Colonic mucosa (tissue), 4 donors: ENCODE data around the gene DGLUCY. TPM values are rescaled to one million over a fixed set of nuclear protein-coding genes. Genes with fewer than 3 reads are reported as not detected.

Experiments used
- DNase-seq: peaks from one replicate; pipeline ENCODE4 v3.0.0-alpha.2; 2020
- H3K27ac ChIP-seq: fragments of 200-600 bp; one replicate; pipeline ENCODE4 v1.8.0; 2021
- H3K27me3 ChIP-seq: fragments of 200-600 bp; one replicate; pipeline ENCODE4 v1.8.0; 2021
- H3K36me3 ChIP-seq: fragments of 200-600 bp; one replicate; pipeline ENCODE4 v1.8.0; 2021
- H3K4me1 ChIP-seq: fragments of 200-600 bp; one replicate; pipeline ENCODE4 v1.8.0; 2021; ENCODE audit warnings: mild to moderate bottlenecking
- H3K4me3 ChIP-seq: fragments of 200-600 bp; one replicate; pipeline ENCODE4 v1.8.0; 2021
- H3K9ac ChIP-seq, 2 donors: one replicate each; pipeline ENCODE4 v1.7.0; 2013; ENCODE audit warnings: control low read depth in 2 of 2, low read depth in 2 of 2, low read length in 2 of 2
- H3K9me3 ChIP-seq: fragments of 200-600 bp; one replicate; pipeline ENCODE4 v1.8.0; 2021
- intact Hi-C: fragments of 100-400 bp; cut with DNase I; formaldehyde crosslinking; loops from one replicate; pipeline ENCODE4 v1.14.1; 2022
- total RNA-seq, 2 donors: library from RNA; stranded (reverse); fragmentation: NEBNext Ultra II Directional in 1 of 2; extraction: Animal tissue kit (Norgen Biotek cat#: 25700) in 1 of 2; gene quantifications; one replicate each; pipeline ENCODE4 v1.2.1, GENCODE V29; 2021
- TF ChIP-seq, protein P1 (sequence below): fragments of 200-600 bp; IDR thresholded peaks from one replicate; pipeline ENCODE4 v1.8.0; 2022; ENCODE audit warnings: antibody characterized with exemption, mild to moderate bottlenecking
- donor health status: healthy.
- donor health status: DM: no; HTN: no; CAD: no.
- donor health status: DM: no; HTN: no; CAD: no.

Gene DGLUCY
- total RNA-seq, 2 donors from 2014 or later = 67.3 to 105 TPM

GRCh38 chr14:91125801-91126200, 11.9 kb downstream of the DGLUCY start:
- Histone ChIP-seq H3K36me3 (no peaks in the 10 kb centered on the region), H3K9me3 (no peaks in the 10 kb centered on the region), H3K27ac (peak overlapping the region; percentile 64), H3K4me1 (no peaks in the 10 kb centered on the region), H3K27me3 (no peaks in the 10 kb centered on the region), H3K9ac (no peak overlapping the region), H3K4me3 (no peak overlapping the region)
- DNase-seq = no peak
- TF ChIP-seq, protein P1, sequence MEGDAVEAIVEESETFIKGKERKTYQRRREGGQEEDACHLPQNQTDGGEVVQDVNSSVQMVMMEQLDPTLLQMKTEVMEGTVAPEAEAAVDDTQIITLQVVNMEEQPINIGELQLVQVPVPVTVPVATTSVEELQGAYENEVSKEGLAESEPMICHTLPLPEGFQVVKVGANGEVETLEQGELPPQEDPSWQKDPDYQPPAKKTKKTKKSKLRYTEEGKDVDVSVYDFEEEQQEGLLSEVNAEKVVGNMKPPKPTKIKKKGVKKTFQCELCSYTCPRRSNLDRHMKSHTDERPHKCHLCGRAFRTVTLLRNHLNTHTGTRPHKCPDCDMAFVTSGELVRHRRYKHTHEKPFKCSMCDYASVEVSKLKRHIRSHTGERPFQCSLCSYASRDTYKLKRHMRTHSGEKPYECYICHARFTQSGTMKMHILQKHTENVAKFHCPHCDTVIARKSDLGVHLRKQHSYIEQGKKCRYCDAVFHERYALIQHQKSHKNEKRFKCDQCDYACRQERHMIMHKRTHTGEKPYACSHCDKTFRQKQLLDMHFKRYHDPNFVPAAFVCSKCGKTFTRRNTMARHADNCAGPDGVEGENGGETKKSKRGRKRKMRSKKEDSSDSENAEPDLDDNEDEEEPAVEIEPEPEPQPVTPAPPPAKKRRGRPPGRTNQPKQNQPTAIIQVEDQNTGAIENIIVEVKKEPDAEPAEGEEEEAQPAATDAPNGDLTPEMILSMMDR = no peak
- intact Hi-C loops = no loop called here

DNA sequence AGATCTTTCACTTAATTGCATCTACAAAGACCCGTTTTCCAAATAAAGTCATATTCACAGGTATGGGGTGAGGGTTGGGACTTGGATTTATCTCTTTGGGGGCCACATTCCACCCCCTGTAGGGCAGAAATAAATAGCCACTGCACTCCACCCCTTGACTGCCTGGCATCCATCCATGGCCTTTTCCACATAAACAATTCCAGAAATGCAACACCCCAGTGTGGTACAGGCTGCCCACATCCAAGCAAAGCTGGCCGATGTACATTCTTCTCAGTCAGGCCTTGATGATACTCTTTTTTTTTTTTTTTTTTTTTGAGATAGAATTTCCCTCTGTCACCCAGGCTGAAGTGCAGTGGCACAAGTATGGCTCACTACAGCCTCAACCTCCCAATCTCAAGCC, 12.9 kb downstream of the DGLUCY start:
- TF ChIP-seq, protein P1 = no peak
- intact Hi-C loops = no loop called here
- no peak overlapping the region for H3K9ac ChIP-seq
- H3K4me3 ChIP-seq = no peak overlapping the region
- H3K27ac ChIP-seq = peak overlapping the region; percentile 38
- no peaks in the 10 kb centered on the region for H3K9me3 ChIP-seq
- no peaks in the 10 kb centered on the region for H3K27me3 ChIP-seq
- H3K4me1 ChIP-seq = no peaks in the 10 kb centered on the region
- no peaks in the 10 kb centered on the region for H3K36me3 ChIP-seq
- no peak for DNase-seq

DNA sequence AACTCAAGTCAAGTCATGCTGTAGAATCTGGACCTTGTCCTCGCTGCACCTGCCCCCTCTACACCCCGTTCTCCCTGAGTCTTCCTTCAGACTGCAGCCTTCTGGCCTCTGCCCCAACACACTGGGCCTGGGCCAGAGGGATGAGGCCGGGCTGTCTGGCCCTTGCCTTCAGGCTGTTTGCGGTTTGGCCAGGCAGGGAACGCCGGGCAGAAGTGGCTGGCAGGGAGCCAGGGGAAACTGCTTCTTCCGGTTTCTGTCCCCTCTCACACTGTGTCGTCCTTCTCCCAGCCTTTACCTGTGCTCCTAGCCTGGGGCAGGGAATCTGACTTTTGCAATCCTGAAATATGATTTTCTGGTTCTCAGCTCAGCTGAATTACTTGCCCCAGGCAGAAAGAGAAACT, 13.5 kb downstream of the DGLUCY start:
- no peak overlapping the region for H3K4me3 ChIP-seq
- peak overlapping the region; percentile 38 for H3K27ac ChIP-seq
- no peaks in the 10 kb centered on the region for H3K36me3 ChIP-seq
- peak; percentile 88 for DNase-seq
- no peaks in the 10 kb centered on the region for H3K9me3 ChIP-seq
- H3K9ac ChIP-seq = peak overlapping the region in 1 of 2 donors; percentile 40
- TF ChIP-seq, protein P1 = no peak
- H3K27me3 ChIP-seq = no peaks in the 10 kb centered on the region
- H3K4me1 ChIP-seq = no peaks in the 10 kb centered on the region
- intact Hi-C loops = no loop called here

DNA sequence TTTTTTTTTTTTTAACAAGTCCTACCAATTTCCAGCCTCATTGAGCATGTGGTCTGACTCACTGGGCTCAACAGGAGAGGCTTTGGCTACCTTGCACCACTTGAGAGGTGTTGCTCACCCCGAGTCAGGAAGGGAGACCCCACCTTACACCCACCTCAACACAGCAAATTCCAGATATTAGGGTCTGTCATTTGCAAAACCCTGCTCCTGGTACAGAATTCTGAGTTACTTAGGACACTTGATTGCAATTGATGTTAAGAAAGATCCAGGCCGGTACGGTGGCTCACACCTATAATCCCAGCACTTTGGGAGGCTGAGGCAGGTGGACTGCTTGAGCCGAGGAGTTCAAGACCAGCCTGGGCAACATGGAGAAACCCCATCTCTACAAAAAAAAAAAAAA, 14.1 kb downstream of the DGLUCY start:
- H3K27me3 ChIP-seq = no peaks in the 10 kb centered on the region
- DNase-seq = no peak
- H3K4me3 ChIP-seq = no peak overlapping the region
- intact Hi-C loops = no loop called here
- H3K36me3 ChIP-seq = no peaks in the 10 kb centered on the region
- H3K9ac ChIP-seq = peak overlapping the region in 1 of 2 donors; percentile 40
- no peaks in the 10 kb centered on the region for H3K9me3 ChIP-seq
- TF ChIP-seq, protein P1 = no peak
- peak overlapping the region; percentile 38 for H3K27ac ChIP-seq
- H3K4me1 ChIP-seq = no peaks in the 10 kb centered on the region

DNA sequence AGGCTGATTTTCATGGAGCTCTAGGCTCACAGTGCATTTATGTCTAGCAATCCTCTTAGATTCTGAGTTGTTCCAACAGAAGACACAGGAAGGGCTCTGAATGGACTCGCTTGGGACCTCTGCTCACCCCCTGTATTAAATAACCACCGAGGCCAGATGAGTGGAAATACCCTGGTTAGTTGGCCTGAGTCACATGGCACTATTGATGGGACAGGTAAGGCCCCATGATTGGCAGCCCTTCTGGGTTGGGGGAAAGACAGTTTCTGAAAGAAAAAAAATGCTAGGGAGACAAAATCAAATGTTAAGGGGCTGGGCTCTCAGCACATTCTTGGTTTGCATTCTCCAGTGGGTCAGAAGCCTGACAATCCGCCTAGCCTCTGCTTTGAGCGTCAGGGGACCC, 14.8 kb downstream of the DGLUCY start:
- Histone ChIP-seq H3K9me3 (no peaks in the 10 kb centered on the region), H3K9ac (no peak overlapping the region), H3K27me3 (no peaks in the 10 kb centered on the region), H3K27ac (no peak overlapping the region), H3K4me1 (no peaks in the 10 kb centered on the region), H3K36me3 (no peaks in the 10 kb centered on the region), H3K4me3 (no peak overlapping the region)
- TF ChIP-seq, protein P1 = no peak
- intact Hi-C loops = no loop called here
- no peak for DNase-seq

GRCh38 chr14:91129261-91129660, 15.4 kb downstream of the DGLUCY start:
- H3K36me3 ChIP-seq = no peaks in the 10 kb centered on the region
- no peaks in the 10 kb centered on the region for H3K9me3 ChIP-seq
- no peak overlapping the region for H3K27ac ChIP-seq
- H3K4me3 ChIP-seq = no peak overlapping the region
- no peak for DNase-seq
- intact Hi-C loops = no loop called here
- TF ChIP-seq, protein P1 = no peak
- no peaks in the 10 kb centered on the region for H3K4me1 ChIP-seq
- H3K9ac ChIP-seq = no peak overlapping the region
- no peaks in the 10 kb centered on the region for H3K27me3 ChIP-seq
